ENCODE measurements around the gene PRKN. TPM values are rescaled to one million over a fixed set of nuclear protein-coding genes. Genes with fewer than 3 reads are reported as not detected.

Gene PRKN
- total RNA-seq, 1 experiment from 2014 or later: not detected

DNA sequence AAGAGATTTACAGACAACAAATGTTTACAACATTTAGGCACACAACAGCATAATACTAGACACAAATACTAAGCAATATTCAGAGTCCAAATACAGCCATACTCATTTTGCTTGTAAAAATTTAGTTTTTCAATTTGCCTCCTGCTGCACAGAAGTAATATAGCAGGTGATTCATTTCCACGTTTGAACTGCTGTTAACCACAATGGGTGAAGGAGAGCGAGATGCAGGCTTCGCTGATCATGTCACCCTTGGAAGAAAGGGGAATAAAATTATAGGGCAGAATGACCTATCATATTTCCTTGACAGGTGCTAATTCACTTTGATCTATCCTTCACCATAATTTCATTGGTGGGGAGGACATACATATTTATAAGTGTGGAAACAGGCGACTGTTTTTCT, 809.9 kb downstream of the PRKN start:
- H4K20me1 ChIP-seq (ENCODE audit: insufficient read depth): no peaks in the 10 kb centered on the region
- intact Hi-C loops (cut with micrococcal nuclease; ENCODE audit: unreplicated experiment): no loop called here
- H3K27ac ChIP-seq: no peak overlapping the region
- no peaks in the 10 kb centered on the region for H3K9me2 ChIP-seq (ENCODE audit: insufficient read depth)
- no TSS peak for BruUV-seq (replicated peaks)
- H3F3A ChIP-seq (ENCODE audit: insufficient read depth, low read depth): no peaks in the 10 kb centered on the region
- H3K4me3 ChIP-seq: no peak overlapping the region
- ChIA-PET POLR2A (ENCODE audit: unreplicated experiment) (no interaction called here), CTCF (no interaction called here)
- no peak for DNase-seq
- no peaks in the 10 kb centered on the region; the same call in 1 of the 2 replicates for H3K27me3 ChIP-seq (ENCODE audit: insufficient read depth, low read depth)
- no peak overlapping the region for H3K4me2 ChIP-seq
- H3K4me1 ChIP-seq (replicated peaks; ENCODE audit: insufficient read depth): no peaks in the 10 kb centered on the region
- no peaks in the 10 kb centered on the region for H3K9me3 ChIP-seq (ENCODE audit: insufficient read depth, low read depth)
- no peaks in the 10 kb centered on the region for H3K36me3 ChIP-seq (ENCODE audit: low read depth)
- TF ChIP-seq EZH2 (IDR thresholded peaks at IDR 0.05; ENCODE audit: low read depth): no peak
- TF ChIP-seq, protein P1, sequence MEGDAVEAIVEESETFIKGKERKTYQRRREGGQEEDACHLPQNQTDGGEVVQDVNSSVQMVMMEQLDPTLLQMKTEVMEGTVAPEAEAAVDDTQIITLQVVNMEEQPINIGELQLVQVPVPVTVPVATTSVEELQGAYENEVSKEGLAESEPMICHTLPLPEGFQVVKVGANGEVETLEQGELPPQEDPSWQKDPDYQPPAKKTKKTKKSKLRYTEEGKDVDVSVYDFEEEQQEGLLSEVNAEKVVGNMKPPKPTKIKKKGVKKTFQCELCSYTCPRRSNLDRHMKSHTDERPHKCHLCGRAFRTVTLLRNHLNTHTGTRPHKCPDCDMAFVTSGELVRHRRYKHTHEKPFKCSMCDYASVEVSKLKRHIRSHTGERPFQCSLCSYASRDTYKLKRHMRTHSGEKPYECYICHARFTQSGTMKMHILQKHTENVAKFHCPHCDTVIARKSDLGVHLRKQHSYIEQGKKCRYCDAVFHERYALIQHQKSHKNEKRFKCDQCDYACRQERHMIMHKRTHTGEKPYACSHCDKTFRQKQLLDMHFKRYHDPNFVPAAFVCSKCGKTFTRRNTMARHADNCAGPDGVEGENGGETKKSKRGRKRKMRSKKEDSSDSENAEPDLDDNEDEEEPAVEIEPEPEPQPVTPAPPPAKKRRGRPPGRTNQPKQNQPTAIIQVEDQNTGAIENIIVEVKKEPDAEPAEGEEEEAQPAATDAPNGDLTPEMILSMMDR (conservative IDR thresholded peaks at IDR 0.05): no peak
- H3K79me2 ChIP-seq (ENCODE audit: low read depth): no peaks in the 10 kb centered on the region
- H2AFZ ChIP-seq: no peak overlapping the region

DNA sequence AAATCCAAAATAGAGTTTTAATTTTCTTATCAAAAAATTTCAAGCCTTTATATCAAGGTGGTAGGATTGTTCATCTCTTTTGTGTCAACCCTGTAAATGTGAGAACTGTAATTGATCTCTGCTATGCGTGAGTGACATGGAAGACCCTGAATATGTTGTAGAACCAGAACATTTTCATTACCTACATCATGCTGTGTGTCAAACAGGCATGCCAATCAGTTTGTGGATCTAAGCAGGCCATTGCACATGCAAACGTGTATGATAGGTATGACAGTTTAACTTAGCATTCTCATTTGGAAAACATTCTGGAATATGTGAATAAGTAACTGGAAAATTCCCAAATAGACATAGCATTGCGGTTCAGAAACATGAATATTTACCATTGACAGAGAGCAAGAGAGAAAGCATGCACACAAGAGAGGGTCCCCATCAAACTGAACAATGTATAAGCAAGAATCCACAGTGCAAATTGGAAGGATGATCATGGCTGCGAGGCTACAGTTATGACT, 812.1 kb downstream of the PRKN start:
- CTCF ChIA-PET: no interaction called here
- H3K9me3 ChIP-seq (ENCODE audit: insufficient read depth, low read depth): no peaks in the 10 kb centered on the region
- H3K9me2 ChIP-seq (ENCODE audit: insufficient read depth): no peaks in the 10 kb centered on the region
- no peak overlapping the region for H3K4me3 ChIP-seq
- no peaks in the 10 kb centered on the region for H3K79me2 ChIP-seq (ENCODE audit: low read depth)
- no peaks in the 10 kb centered on the region; the same call in 1 of the 2 replicates for H3K27me3 ChIP-seq (ENCODE audit: insufficient read depth, low read depth)
- DNase-seq: no peak
- intact Hi-C loops (cut with micrococcal nuclease; ENCODE audit: unreplicated experiment): no loop called here
- H3K36me3 ChIP-seq (ENCODE audit: low read depth): no peaks in the 10 kb centered on the region
- no peaks in the 10 kb centered on the region for H3K4me1 ChIP-seq (replicated peaks; ENCODE audit: insufficient read depth)
- no peak overlapping the region for H3K4me2 ChIP-seq
- H3K27ac ChIP-seq: no peak overlapping the region
- TF ChIP-seq, protein P1 (conservative IDR thresholded peaks at IDR 0.05): no peak
- no peak for TF ChIP-seq EZH2 (IDR thresholded peaks at IDR 0.05; ENCODE audit: low read depth)
- no TSS peak for BruUV-seq (replicated peaks)
- POLR2A ChIA-PET (ENCODE audit: unreplicated experiment): no interaction called here
- no peaks in the 10 kb centered on the region for H4K20me1 ChIP-seq (ENCODE audit: insufficient read depth)
- no peak overlapping the region for H2AFZ ChIP-seq
- H3F3A ChIP-seq (ENCODE audit: insufficient read depth, low read depth): no peaks in the 10 kb centered on the region

DNA sequence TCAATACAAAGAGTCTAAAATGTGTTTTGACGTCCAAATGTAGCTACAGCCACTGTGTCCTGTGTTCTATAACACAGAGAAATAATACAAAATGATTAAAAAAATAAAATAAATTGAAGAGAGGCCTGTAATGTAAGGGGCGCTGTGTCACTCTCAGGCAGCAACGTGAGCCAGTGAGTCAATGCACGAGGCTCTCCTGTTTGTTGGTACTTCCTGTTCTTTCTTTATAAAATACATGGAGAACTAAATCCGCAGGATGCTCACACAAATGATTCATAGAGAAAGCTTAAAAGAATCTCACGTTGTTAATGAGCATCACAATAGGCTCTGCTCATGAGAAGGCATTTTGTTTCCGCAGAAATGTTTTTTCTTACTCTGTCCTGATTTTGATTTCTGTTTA, 818.7 kb downstream of the PRKN start:
- Histone ChIP-seq H3K27ac (no peak overlapping the region), H4K20me1 (ENCODE audit: insufficient read depth) (no peaks in the 10 kb centered on the region), H3K4me1 (replicated peaks; ENCODE audit: insufficient read depth) (no peaks in the 10 kb centered on the region), H3K9me3 (ENCODE audit: insufficient read depth, low read depth) (no peaks in the 10 kb centered on the region), H2AFZ (no peak overlapping the region), H3K4me2 (no peak overlapping the region), H3F3A (ENCODE audit: insufficient read depth, low read depth) (no peaks in the 10 kb centered on the region), H3K79me2 (ENCODE audit: low read depth) (no peaks in the 10 kb centered on the region), H3K36me3 (ENCODE audit: low read depth) (no peaks in the 10 kb centered on the region), H3K9me2 (ENCODE audit: insufficient read depth) (no peaks in the 10 kb centered on the region), H3K27me3 (ENCODE audit: insufficient read depth, low read depth) (peaks cover 8% of the 10 kb centered on the region; the same call in 1 of the 2 replicates), H3K4me3 (no peak overlapping the region)
- DNase-seq: no peak
- ChIA-PET CTCF (no interaction called here), POLR2A (ENCODE audit: unreplicated experiment) (no interaction called here)
- intact Hi-C loops (cut with micrococcal nuclease; ENCODE audit: unreplicated experiment): no loop called here
- no peak for TF ChIP-seq EZH2 (IDR thresholded peaks at IDR 0.05; ENCODE audit: low read depth)
- TF ChIP-seq, protein P1 (conservative IDR thresholded peaks at IDR 0.05): no peak
- BruUV-seq (replicated peaks): no TSS peak
